DOHH2 (cell line): ENCODE results near the gene MGRN1.

Experiments used
- H3F3A ChIP-seq: fragments of 200-600 bp; sonication (generic), shearing (Covaris generic); 2 replicates; pipeline ENCODE4 v1.6.0; 2016; ENCODE audit warnings: antibody characterized with exemption, mild to moderate bottlenecking; ENCODE audit not compliant: control insufficient read depth, insufficient read depth
- H3K27ac ChIP-seq: fragments of 200-600 bp; sonication (generic); 2 replicates; pipeline ENCODE4 v1.5.1; 2014; ENCODE audit warnings: low read depth, mild to moderate bottlenecking, low read length, moderate library complexity
- H3K27me3 ChIP-seq: fragments of 200-600 bp; sonication (generic); 2 replicates; pipeline ENCODE4 v1.6.1; 2014; ENCODE audit warnings: mild to moderate bottlenecking, low read length, mixed read lengths; ENCODE audit not compliant: control insufficient read depth
- H3K36me3 ChIP-seq: fragments of 200-600 bp; sonication (generic); 2 replicates; pipeline ENCODE4 v1.6.1; 2014; ENCODE audit warnings: mild to moderate bottlenecking, low read length, moderate library complexity, mixed read lengths; ENCODE audit not compliant: control insufficient read depth
- H3K4me1 ChIP-seq: fragments of 200-600 bp; sonication (generic); 2 replicates; pipeline ENCODE4 v1.6.1; 2014; ENCODE audit warnings: mild to moderate bottlenecking, low read length, mixed read lengths; ENCODE audit not compliant: control insufficient read depth
- H3K4me2 ChIP-seq: fragments of 200-600 bp; sonication (generic); 2 replicates; pipeline ENCODE4 v1.6.0; 2014; ENCODE audit warnings: mild to moderate bottlenecking, low read length, moderate library complexity
- H3K4me3 ChIP-seq: fragments of 200-600 bp; sonication (generic); 2 replicates; pipeline ENCODE4 v1.5.1; 2014; ENCODE audit warnings: mild to moderate bottlenecking, low read length, mixed read lengths
- H3K79me2 ChIP-seq: fragments of 200-600 bp; sonication (generic); 2 replicates; pipeline ENCODE4 v1.6.1; 2014; ENCODE audit warnings: mild to moderate bottlenecking, low read length, mixed read lengths; ENCODE audit not compliant: control insufficient read depth
- H3K9me2 ChIP-seq: fragments of 200-600 bp; sonication (generic); replicated peaks from 2 replicates; pipeline ENCODE4 v1.6.1; 2014; ENCODE audit warnings: mild to moderate bottlenecking, low read length, mixed read lengths; ENCODE audit not compliant: control insufficient read depth
- H3K9me3 ChIP-seq: fragments of 200-600 bp; sonication (generic); 2 replicates; pipeline ENCODE4 v1.6.1; 2014; ENCODE audit warnings: antibody characterized with exemption, low read length, mixed read lengths; ENCODE audit not compliant: control insufficient read depth, insufficient read depth
- H4K20me1 ChIP-seq: fragments of 200-600 bp; sonication (generic); 2 replicates; pipeline ENCODE4 v1.6.0; 2014; ENCODE audit warnings: low read depth, mild to moderate bottlenecking, antibody characterized with exemption, low read length, moderate library complexity; ENCODE audit not compliant: control insufficient read depth, insufficient read depth
- EZH2phosphoT487 ChIP-seq: fragments of 200-600 bp; sonication (generic); IDR thresholded peaks from 2 replicates; pipeline ENCODE4 v1.6.1; 2017; ENCODE audit warnings: borderline replicate concordance, mild to moderate bottlenecking, antibody characterized with exemption, low read length, moderate library complexity, mixed read lengths
- TF ChIP-seq, protein P1 (sequence below): fragments of 200-600 bp; sonication (generic); IDR thresholded peaks from one replicate; pipeline ENCODE4 v1.5.1; 2014; ENCODE audit warnings: antibody characterized with exemption, mild to moderate bottlenecking, low read depth, low read length; ENCODE audit not compliant: poor library complexity, severe bottlenecking

Gene MGRN1

DNA sequence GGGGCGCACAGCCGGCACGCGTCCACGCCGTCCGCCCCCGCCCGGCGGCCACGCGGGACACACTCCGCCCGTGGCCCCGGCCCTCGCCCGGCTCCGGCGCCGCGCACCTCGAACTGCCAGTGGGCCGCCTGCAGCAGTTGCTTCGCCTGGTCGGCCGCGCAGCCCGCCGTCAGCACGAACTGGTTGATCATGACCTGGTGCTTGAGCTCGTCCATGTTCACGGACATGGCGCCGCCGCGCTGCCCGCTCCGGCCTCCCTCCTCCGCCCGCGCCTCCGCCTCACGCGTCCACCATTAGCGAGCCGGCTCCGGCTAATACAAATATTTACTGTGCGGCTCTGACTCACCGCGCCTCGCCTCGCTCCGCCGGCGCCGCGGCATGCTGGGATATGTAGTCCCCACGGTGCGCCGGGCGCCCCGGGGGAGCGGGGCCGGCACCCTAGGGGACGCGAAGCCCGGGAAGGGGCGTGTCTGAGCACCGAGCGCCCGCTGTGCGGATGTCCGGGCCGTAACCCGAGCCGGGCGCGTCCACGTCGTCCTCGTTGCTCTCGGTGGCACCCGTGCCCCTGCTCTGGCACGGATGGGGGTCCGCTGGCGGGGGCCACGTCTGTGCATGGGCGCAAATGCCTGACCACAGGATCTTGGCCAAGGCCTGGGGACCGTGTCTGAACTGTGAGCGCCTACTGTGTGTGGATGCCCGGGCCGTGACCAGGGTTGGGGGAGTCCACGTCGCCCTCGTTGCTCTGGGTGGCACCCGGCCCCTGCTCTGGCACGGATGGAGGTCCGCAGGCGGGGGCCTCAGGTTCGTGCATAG is 9.8 kb upstream of the MGRN1 start, which contains the start of gene UBALD1:
TSS of gene UBALD1 (minus strand) at position 318 of the 813 bp plus-strand sequence. CDS start at position 227, 91 bp downstream.
- no peaks in the 10 kb centered on the region for H3K36me3 ChIP-seq
- H3K9me2 ChIP-seq, result no peaks in the 10 kb centered on the region
- H3K27ac ChIP-seq, result peak within 1 kb of the TSS; percentile 71
- H3K4me3 ChIP-seq, result peak within 1 kb of the TSS; percentile 94
- H3K79me2 ChIP-seq, result peaks cover 52% of the 10 kb centered on the region
- H3K4me1 ChIP-seq, result peaks cover 35% of the 10 kb centered on the region
- H3K4me2 ChIP-seq, result peak within 1 kb of the TSS; percentile 99
- peaks cover 8% of the 10 kb centered on the region; the same call in 1 of the 2 replicates for H3F3A ChIP-seq
- TF ChIP-seq, protein P1, sequence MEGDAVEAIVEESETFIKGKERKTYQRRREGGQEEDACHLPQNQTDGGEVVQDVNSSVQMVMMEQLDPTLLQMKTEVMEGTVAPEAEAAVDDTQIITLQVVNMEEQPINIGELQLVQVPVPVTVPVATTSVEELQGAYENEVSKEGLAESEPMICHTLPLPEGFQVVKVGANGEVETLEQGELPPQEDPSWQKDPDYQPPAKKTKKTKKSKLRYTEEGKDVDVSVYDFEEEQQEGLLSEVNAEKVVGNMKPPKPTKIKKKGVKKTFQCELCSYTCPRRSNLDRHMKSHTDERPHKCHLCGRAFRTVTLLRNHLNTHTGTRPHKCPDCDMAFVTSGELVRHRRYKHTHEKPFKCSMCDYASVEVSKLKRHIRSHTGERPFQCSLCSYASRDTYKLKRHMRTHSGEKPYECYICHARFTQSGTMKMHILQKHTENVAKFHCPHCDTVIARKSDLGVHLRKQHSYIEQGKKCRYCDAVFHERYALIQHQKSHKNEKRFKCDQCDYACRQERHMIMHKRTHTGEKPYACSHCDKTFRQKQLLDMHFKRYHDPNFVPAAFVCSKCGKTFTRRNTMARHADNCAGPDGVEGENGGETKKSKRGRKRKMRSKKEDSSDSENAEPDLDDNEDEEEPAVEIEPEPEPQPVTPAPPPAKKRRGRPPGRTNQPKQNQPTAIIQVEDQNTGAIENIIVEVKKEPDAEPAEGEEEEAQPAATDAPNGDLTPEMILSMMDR, result no peak
- TF ChIP-seq EZH2phosphoT487, result no peak
- H4K20me1 ChIP-seq, result peaks cover 7% of the 10 kb centered on the region
- no peaks in the 10 kb centered on the region for H3K9me3 ChIP-seq
- no peaks in the 10 kb centered on the region for H3K27me3 ChIP-seq

DNA sequence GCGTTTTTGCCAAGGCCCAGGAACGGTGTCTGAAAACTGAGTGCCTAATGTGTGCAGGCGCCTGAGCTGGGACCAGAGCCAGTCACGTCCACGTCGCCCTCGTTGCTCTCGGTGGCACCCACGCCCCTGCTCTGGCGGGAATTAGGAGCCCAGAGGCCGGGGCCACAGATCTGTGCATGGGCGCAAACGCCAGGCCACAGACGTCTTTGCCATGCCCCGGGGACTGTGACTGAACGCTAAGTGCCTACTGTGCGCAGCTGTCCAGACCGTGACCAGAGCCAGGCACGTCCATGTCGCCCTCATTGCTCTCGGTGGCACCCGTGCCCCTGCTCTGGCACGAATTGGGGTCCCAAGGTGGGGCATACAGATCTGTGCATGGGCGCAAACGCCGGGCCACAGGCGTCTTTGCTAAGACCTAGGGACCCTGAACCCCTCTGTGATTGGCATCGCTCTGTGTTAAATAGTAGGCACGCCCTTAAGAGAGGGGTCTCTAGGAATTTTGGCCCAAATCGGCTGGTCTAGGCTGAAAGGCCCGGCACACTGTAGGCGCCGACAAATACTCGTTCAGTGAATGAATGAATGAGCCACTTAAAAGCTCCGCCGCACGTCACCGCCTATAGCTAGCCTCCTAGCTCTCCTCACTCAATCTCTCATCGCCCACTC is 9.1 kb upstream of the MGRN1 start:
- peaks cover 7% of the 10 kb centered on the region for H4K20me1 ChIP-seq
- peaks cover 52% of the 10 kb centered on the region for H3K79me2 ChIP-seq
- no peaks in the 10 kb centered on the region for H3K36me3 ChIP-seq
- H3K4me1 ChIP-seq, result peaks cover 35% of the 10 kb centered on the region
- H3K27ac ChIP-seq, result peak overlapping the region; percentile 71
- peaks cover 8% of the 10 kb centered on the region; the same call in 1 of the 2 replicates for H3F3A ChIP-seq
- no peaks in the 10 kb centered on the region for H3K27me3 ChIP-seq
- peak overlapping the region; percentile 99 for H3K4me2 ChIP-seq
- no peaks in the 10 kb centered on the region for H3K9me2 ChIP-seq
- H3K4me3 ChIP-seq, result peak overlapping the region; percentile 94
- H3K9me3 ChIP-seq, result no peaks in the 10 kb centered on the region
- TF ChIP-seq EZH2phosphoT487, result no peak

DNA sequence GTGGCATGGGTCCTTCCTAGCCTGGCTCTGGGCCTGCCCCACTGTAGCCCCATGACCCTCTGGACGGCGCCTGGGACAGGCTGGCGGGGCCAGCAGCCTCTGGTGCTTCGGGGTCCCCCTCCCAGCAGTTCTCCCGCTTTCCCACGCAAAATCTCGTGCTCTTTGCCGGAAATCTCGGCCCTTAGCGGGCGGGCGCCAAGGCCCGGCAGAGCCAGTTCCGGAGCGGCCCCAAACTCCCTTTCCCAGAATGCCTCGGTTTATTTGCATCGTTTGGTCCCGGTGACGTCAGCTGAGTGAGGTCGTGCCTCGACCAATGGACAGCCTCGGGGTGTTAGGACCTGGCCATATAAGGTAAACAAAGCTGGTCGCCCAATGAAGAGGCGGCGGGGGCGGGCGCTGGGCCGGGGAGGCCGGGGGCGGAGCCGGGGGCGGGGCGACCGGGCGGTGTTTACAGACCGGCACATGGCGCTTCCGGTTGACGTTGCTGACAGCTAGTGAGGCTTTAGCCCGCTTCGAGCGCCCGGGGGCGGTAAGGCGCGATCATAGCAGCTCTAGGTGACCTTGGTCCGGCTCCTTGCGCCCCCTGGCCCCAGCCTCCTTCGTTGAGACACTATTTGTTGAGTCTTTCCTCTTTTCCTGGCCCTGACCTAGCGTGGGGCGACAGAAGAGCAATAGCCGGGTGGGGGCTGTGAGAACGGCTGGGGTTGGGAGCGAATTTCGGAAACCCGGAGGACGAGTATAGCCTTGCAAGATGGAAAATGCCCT is 8.4 kb upstream of the MGRN1 start:
- TF ChIP-seq, protein P1, result peak; percentile 67
- TF ChIP-seq EZH2phosphoT487, result no peak
- no peaks in the 10 kb centered on the region for H3K9me2 ChIP-seq

More for the DNA sequence above, 8.4 kb upstream of the MGRN1 start:
- Histone ChIP-seq H3K4me3 (peak overlapping the region; percentile 94), H3K9me3 (no peaks in the 10 kb centered on the region), H3K4me2 (peak overlapping the region; percentile 99), H3K79me2 (peaks cover 46% of the 10 kb centered on the region), H4K20me1 (peaks cover 7% of the 10 kb centered on the region), H3K4me1 (peaks cover 35% of the 10 kb centered on the region), H3K27ac (peak overlapping the region; percentile 85), H3F3A (peaks cover 8% of the 10 kb centered on the region; the same call in 1 of the 2 replicates), H3K27me3 (no peaks in the 10 kb centered on the region), H3K36me3 (no peaks in the 10 kb centered on the region)
